ENCODE data around the gene ICOS.

- no peak for TF ChIP-seq CBX3 (IDR thresholded peaks at IDR 0.05; ENCODE audit: borderline replicate concordance in 1 of 2, low read length in 2 of 2)
- TF ChIP-seq, protein P1, sequence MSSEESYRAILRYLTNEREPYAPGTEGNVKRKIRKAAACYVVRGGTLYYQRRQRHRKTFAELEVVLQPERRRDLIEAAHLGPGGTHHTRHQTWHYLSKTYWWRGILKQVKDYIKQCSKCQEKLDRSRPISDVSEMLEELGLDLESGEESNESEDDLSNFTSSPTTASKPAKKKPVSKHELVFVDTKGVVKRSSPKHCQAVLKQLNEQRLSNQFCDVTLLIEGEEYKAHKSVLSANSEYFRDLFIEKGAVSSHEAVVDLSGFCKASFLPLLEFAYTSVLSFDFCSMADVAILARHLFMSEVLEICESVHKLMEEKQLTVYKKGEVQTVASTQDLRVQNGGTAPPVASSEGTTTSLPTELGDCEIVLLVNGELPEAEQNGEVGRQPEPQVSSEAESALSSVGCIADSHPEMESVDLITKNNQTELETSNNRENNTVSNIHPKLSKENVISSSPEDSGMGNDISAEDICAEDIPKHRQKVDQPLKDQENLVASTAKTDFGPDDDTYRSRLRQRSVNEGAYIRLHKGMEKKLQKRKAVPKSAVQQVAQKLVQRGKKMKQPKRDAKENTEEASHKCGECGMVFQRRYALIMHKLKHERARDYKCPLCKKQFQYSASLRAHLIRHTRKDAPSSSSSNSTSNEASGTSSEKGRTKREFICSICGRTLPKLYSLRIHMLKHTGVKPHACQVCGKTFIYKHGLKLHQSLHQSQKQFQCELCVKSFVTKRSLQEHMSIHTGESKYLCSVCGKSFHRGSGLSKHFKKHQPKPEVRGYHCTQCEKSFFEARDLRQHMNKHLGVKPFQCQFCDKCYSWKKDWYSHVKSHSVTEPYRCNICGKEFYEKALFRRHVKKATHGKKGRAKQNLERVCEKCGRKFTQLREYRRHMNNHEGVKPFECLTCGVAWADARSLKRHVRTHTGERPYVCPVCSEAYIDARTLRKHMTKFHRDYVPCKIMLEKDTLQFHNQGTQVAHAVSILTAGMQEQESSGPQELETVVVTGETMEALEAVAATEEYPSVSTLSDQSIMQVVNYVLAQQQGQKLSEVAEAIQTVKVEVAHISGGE (CRISPR knock-in tag; IDR thresholded peaks at IDR 0.05): no peak
- TF ChIP-seq, protein P2, sequence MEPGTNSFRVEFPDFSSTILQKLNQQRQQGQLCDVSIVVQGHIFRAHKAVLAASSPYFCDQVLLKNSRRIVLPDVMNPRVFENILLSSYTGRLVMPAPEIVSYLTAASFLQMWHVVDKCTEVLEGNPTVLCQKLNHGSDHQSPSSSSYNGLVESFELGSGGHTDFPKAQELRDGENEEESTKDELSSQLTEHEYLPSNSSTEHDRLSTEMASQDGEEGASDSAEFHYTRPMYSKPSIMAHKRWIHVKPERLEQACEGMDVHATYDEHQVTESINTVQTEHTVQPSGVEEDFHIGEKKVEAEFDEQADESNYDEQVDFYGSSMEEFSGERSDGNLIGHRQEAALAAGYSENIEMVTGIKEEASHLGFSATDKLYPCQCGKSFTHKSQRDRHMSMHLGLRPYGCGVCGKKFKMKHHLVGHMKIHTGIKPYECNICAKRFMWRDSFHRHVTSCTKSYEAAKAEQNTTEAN (CRISPR knock-in tag; IDR thresholded peaks at IDR 0.05): no peak
- TF ChIP-seq CTCF (IDR thresholded peaks at IDR 0.05 in 2 of 3, conservative IDR thresholded peaks at IDR 0.05 in 1 of 3; ENCODE audit: insufficient read depth in 2 of 3, low read depth in 1 of 3, low read length in 3 of 3): no peak
- no peak for TF ChIP-seq SAFB (IDR thresholded peaks at IDR 0.05; ENCODE audit: borderline replicate concordance, low read depth, low read length)
- no peak for TF ChIP-seq NBN (IDR thresholded peaks at IDR 0.05; ENCODE audit: low read depth)
- no peak for TF ChIP-seq RNF2 (IDR thresholded peaks at IDR 0.05)
These were observed 36.3 kb upstream of the ICOS start for GRCh38 chr2:203900253-203900652.

Measured in K562 (cell line).